Upper lobe of left lung (tissue), 4 donors: ENCODE measurements around the gene LANCL1.

ENCODE experiments used
- EP300 ChIP-seq, 4 donors: sonication (generic); formaldehyde crosslinking; IDR thresholded peaks; one replicate each; pipeline ENCODE4 v1.5.1; 2017; ENCODE audit warnings: antibody characterized with exemption in 4 of 4, control low read depth in 2 of 4
- POLR2A ChIP-seq, 4 donors: fragments of 450-650 bp; IDR thresholded peaks; one replicate each; pipeline ENCODE4 v1.5.1; 2016 to 2017; ENCODE audit warnings: antibody characterized with exemption in 4 of 4, mild to moderate bottlenecking in 2 of 4
- TF ChIP-seq, protein P1 (sequence below), 6 experiments: fragments of 450-650 bp in 4 of 6; fragments of 200-600 bp in 2 of 6; sonication (generic) in 2 of 6; IDR thresholded peaks; one replicate each; pipeline ENCODE4 v1.5.1; 2016 to 2019; ENCODE audit warnings: antibody characterized with exemption in 6 of 6

DNA sequence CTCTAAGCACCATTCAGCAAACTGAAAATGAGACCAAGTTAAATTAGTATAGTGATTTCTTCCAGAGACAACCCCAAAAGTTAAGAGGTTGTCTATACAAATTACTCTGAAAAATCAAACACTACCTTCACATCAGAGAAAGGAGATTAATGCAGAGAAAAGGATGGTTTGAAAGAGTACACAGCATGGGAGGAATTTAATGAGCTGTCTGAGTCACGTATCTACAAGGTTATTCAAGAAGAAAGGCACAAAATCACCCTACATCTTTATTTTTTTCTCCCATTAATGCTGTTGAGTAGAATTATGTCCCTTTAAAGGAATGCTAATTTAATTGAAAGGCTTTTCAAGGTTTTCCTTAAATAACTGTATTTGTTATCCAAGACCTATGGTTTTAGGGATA is 41.1 kb downstream of the LANCL1 start:
- TF ChIP-seq, protein P1, sequence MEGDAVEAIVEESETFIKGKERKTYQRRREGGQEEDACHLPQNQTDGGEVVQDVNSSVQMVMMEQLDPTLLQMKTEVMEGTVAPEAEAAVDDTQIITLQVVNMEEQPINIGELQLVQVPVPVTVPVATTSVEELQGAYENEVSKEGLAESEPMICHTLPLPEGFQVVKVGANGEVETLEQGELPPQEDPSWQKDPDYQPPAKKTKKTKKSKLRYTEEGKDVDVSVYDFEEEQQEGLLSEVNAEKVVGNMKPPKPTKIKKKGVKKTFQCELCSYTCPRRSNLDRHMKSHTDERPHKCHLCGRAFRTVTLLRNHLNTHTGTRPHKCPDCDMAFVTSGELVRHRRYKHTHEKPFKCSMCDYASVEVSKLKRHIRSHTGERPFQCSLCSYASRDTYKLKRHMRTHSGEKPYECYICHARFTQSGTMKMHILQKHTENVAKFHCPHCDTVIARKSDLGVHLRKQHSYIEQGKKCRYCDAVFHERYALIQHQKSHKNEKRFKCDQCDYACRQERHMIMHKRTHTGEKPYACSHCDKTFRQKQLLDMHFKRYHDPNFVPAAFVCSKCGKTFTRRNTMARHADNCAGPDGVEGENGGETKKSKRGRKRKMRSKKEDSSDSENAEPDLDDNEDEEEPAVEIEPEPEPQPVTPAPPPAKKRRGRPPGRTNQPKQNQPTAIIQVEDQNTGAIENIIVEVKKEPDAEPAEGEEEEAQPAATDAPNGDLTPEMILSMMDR (IDR thresholded peaks at IDR 0.05) = no peak
- TF ChIP-seq POLR2A (IDR thresholded peaks at IDR 0.05) (no peak), EP300 (IDR thresholded peaks at IDR 0.05) (no peak)
